Neural crest cell (in vitro differentiated cells): ENCODE results near the gene ADCY4. TPM values are rescaled to one million over a fixed set of nuclear protein-coding genes. Genes with fewer than 3 reads are reported as not detected.

Experiments
- DNase-seq: peaks from one replicate; pipeline ENCODE4 v3.0.0; 2021; ENCODE audit warnings: low read depth, mixed read lengths, low spot score
- H3K27ac Mint-ChIP-seq: one replicate; pipeline ENCODE4 v1.8.0; 2021; ENCODE audit warnings: mild to moderate bottlenecking, mixed read lengths; ENCODE audit not compliant: unreplicated experiment
- H3K27me3 Mint-ChIP-seq: 2 replicates; pipeline ENCODE4 v1.8.0; 2021; ENCODE audit warnings: low read depth, mild to moderate bottlenecking, mixed read lengths
- H3K36me3 Mint-ChIP-seq: 2 replicates; pipeline ENCODE4 v1.8.0; 2021; ENCODE audit warnings: low read depth, mild to moderate bottlenecking, mixed read lengths
- H3K4me1 Mint-ChIP-seq: 2 replicates; pipeline ENCODE4 v1.8.0; 2021; ENCODE audit warnings: mixed read lengths
- H3K4me3 Mint-ChIP-seq: one replicate; pipeline ENCODE4 v1.8.0; 2021; ENCODE audit warnings: mild to moderate bottlenecking, mixed read lengths
- H3K9me3 Mint-ChIP-seq: 2 replicates; pipeline ENCODE4 v1.8.0; 2021; ENCODE audit warnings: mixed read lengths
- CTCF ChIP-seq: fragments of 200-600 bp; sonication (generic); conservative IDR thresholded peaks from 2 replicates; pipeline ENCODE4 v1.5.0; 2021; ENCODE audit warnings: antibody characterized with exemption, mild to moderate bottlenecking
- total RNA-seq: library from RNA; stranded (reverse); gene quantifications from 2 replicates; pipeline ENCODE4 v1.2.1, GENCODE V29; 2021

Gene ADCY4
- total RNA-seq, 1 donor from 2014 or later: 0.49 TPM

GRCh38 chr14:24300326-24300980 is 34.4 kb downstream of the ADCY4 start:
- H3K27me3 Mint-ChIP-seq: no peaks in the 10 kb centered on the region
- H3K4me1 Mint-ChIP-seq: peaks cover 32% of the 10 kb centered on the region
- peak overlapping the region; percentile 97 for H3K4me3 Mint-ChIP-seq
- peaks cover 2% of the 10 kb centered on the region for H3K36me3 Mint-ChIP-seq
- H3K27ac Mint-ChIP-seq: peak overlapping the region; percentile 72
- H3K9me3 Mint-ChIP-seq: no peaks in the 10 kb centered on the region
- no peak for TF ChIP-seq CTCF
- DNase-seq: no peak

DNA sequence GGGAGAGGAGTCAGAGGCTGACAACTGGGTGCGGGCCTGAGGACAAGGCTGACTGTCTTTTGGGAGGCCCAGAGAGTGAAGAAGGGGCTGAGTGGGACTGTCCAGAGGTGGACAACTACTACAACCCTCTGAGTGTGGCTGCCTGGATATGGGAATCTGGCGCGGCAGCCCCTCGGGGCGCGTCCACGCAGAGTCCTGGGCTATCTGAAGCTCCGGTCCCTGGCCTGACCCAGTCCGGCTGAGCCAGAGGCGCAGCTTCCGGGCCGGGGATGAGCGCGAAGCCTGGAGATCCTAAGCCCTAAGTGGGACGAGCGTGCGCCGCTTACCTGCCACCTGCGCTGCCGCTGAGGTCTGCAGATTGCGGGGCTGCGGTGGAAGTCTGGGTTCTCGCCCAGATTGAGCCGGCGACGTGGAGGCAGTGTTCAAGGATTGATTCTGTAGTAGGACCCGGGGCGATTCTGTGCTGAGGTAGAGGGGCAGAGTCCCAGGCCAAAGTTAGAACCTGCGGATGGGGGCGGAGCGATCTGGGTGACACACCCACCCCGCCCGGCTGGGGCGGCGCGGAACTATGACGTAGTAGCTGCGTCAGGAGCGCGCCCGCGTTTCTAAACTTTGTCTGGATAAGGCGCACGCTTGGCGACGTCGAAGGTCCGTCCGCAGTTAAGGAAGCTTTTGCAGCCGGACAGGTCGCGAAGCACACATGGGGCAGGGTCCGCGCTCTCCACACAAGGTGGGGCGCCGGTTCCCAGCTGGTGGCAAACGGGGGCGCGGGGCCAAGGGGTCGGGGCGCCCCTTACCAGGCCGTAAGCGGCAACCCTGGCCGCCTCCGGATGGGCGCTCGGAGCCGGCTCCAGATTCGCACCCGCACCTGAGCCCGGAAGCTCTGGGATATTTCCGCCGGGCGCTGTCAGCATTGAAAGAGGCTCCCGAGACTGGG is 35.3 kb downstream of the ADCY4 start, which contains the start of the genes DHRS1 and NOP9:
Gene DHRS1, minus strand, starts transcription at position 526 of the 937 bp plus-strand sequence. CDS start 674 bp downstream, outside the sequence.
Gene NOP9, plus strand, starts transcription at position 596 of the 937 bp plus-strand sequence. Its CDS starts 105 bp downstream, at position 701.
- peaks cover 2% of the 10 kb centered on the region for H3K36me3 Mint-ChIP-seq
- no peak for TF ChIP-seq CTCF
- peak; percentile 89 for DNase-seq
- no peaks in the 10 kb centered on the region for H3K9me3 Mint-ChIP-seq
- no peaks in the 10 kb centered on the region for H3K27me3 Mint-ChIP-seq
- peaks cover 32% of the 10 kb centered on the region for H3K4me1 Mint-ChIP-seq
- H3K27ac Mint-ChIP-seq: peak within 1 kb of the TSS; percentile 94
- peak within 1 kb of the TSS; percentile 97 for H3K4me3 Mint-ChIP-seq

DNA sequence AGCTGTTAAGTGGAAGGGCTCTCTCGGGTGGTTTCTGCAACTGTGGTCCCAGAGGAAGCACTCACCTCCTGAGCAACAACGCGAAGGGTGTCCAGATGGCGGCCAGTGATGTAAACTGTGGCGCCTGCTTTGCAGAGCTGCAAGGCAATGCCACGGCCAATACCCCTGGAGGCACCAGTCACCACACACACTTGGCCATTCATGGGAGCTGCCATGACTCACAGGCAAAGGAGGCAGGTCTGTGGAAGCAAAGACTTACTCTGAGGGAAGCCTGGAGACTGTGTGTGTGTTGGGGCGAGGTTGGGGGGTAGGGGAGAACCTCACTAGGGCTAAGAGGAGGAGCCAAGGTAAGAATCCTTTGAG is 36.0 kb downstream of the ADCY4 start:
- H3K36me3 Mint-ChIP-seq: peaks cover 2% of the 10 kb centered on the region
- DNase-seq: no peak
- H3K27ac Mint-ChIP-seq: peak overlapping the region; percentile 94
- H3K9me3 Mint-ChIP-seq: no peaks in the 10 kb centered on the region
- no peaks in the 10 kb centered on the region for H3K27me3 Mint-ChIP-seq
- no peak for TF ChIP-seq CTCF
- peaks cover 32% of the 10 kb centered on the region for H3K4me1 Mint-ChIP-seq
- H3K4me3 Mint-ChIP-seq: peak overlapping the region; percentile 97

GRCh38 chr14:24297190-24297964 is 37.5 kb downstream of the ADCY4 start:
- Mint-ChIP-seq H3K27ac (no peak overlapping the region), H3K4me3 (peak overlapping the region; percentile 73), H3K27me3 (no peaks in the 10 kb centered on the region), H3K9me3 (no peaks in the 10 kb centered on the region), H3K4me1 (peaks cover 32% of the 10 kb centered on the region), H3K36me3 (peaks cover 2% of the 10 kb centered on the region)
- DNase-seq: no peak
- TF ChIP-seq CTCF: peak; percentile 59
